GM10266 (cell line): Measurements from ENCODE around the gene WDR37.
"Not testable (repeated sequence)": the region's sequence is repeated elsewhere in the genome, so short reads cannot be mapped to it uniquely, and the experiment has no call there.

Experiments used
- DNase-seq: peaks from one replicate; pipeline ENCODE4 v3.0.0; 2012; ENCODE audit errors: extremely low spot score
- TF ChIP-seq, protein P1 (sequence below): IDR thresholded peaks from 2 replicates; pipeline ENCODE4 v1.5.1; 2012; ENCODE audit warnings: mild to moderate bottlenecking, low read depth; ENCODE audit not compliant: control insufficient read depth, insufficient read depth; ENCODE audit errors: missing control alignments

The WDR37 gene

DNA sequence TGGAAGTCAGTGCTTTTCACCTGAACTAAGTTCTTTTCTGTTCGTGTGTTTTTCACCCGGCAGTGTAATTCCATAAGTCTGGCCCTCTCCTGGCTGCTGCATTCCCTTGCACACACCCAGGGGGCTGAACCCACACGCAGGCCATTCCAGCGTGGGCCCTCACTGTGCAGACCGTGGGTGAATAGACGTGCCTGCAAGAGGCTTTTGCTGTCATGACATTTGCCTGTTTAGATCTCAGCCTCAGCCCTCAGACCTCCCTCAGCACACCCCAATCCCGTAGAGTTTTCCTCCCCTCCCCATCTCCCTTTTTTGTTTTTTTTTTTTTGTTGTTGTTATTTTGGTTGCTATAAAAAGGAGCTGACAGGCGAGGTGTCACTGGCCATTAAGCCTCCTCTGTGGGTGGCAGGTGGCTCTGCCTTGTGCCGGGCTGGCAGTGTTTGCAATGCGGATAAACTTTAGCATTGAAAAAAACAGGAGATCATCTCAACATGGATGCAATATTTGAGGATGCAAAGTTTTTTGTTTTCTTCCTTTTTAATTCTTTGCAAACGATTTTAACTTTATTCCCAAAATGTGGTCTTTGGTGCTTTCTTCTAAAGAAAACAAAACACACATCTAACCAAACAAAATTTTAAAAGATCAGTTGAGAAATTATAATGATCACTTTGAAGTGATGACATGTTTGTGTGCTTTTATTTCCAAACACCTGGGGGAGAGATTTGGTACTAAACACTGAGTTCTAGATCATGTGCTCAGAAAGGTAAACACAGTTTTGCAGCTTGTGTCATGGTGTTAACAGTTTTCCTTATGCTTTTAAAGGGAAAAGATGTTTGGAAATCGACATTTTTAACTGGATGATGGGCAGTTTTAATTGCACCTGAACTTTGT, 58.8 kb downstream of the WDR37 start:
- TF ChIP-seq, protein P1, sequence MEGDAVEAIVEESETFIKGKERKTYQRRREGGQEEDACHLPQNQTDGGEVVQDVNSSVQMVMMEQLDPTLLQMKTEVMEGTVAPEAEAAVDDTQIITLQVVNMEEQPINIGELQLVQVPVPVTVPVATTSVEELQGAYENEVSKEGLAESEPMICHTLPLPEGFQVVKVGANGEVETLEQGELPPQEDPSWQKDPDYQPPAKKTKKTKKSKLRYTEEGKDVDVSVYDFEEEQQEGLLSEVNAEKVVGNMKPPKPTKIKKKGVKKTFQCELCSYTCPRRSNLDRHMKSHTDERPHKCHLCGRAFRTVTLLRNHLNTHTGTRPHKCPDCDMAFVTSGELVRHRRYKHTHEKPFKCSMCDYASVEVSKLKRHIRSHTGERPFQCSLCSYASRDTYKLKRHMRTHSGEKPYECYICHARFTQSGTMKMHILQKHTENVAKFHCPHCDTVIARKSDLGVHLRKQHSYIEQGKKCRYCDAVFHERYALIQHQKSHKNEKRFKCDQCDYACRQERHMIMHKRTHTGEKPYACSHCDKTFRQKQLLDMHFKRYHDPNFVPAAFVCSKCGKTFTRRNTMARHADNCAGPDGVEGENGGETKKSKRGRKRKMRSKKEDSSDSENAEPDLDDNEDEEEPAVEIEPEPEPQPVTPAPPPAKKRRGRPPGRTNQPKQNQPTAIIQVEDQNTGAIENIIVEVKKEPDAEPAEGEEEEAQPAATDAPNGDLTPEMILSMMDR: no peak
- no peak for DNase-seq

- TF ChIP-seq, protein P1: no peak
- no peak for DNase-seq
These were observed 59.4 kb downstream of the WDR37 start for GRCh38 chr10:1115607-1115955.

DNA sequence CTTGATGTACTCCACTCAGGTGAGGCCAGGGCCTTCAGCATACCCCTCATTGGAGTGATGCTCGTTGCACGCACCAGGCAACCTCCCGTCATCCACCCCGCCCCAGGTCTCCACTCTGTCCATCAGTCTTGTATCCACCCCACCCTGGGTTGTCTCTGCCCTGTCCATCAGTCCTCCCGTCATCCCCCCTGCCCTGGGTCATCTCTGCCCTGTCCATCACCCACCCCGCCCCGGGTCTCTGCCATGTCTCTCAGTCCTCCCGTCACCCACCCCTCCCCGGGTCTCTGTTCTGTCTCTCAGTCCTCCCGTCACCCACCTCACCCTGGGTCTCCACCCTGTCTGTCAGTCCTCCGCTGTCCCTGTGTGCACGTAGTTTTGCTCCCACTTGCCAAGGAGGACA, 59.9 kb downstream of the WDR37 start:
- TF ChIP-seq, protein P1: no peak
- DNase-seq: no peak

DNA sequence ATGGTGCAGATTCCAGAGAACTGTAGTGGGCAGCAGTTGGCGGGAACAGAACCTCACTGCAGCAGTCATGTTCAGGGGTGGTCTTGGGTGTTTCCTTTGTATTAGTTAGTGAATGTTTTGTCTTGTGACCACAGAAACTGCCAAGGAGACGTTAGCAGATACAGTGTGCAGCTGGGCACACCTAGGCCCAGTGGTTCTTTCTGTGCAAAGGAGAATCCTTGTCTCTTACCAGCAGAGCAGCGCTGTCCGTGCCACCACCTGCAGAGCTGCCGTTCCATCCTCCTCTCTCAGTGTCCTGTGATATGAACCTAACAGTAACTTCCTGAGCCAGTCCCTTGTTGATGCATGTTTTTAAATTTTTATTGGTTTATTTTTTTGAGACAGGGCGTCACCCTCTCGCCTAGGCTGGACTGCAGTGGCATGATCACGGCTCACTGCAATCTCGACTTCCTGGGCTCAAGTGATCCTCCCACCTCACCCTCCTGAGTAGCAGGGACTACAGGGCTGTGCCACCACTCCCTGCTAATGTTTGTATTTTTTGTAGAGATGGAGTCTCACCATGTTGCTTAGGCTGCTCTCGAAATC, 60.6 kb downstream of the WDR37 start:
- TF ChIP-seq, protein P1: no peak
- DNase-seq: no peak

- DNase-seq: no peak
- TF ChIP-seq, protein P1: no peak
These were observed 61.5 kb downstream of the WDR37 start for GRCh38 chr10:1117651-1118050.

GRCh38 chr10:1118318-1118717, 62.1 kb downstream of the WDR37 start:
- not testable (repeated sequence) for DNase-seq

DNA sequence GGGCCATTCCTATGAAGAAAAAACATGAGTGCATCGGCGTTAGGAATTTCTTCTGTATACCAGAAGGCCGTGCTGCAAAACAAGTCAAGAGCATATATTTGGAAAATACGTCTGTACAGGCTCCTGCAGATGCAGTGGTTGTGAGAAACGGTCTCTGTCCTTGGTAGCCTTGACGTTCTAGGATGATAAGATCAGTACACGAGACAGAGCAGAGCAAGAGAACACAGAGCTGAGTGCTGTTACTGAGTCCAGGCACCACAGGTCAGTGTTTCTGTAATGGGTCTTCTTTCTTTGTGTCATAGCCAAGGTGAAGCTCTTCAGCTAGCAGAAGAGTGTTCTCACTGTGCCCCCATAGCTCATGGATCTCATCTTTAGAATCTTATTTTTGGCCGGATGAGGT, 62.8 kb downstream of the WDR37 start:
- no peak for DNase-seq
- TF ChIP-seq, protein P1: no peak
